ENCODE data around the gene SLC4A9.
A peak's percentile ranks its signal among the peaks of the same experiment; 100 is the strongest.
"Not testable (repeated sequence)": the region's sequence is repeated elsewhere in the genome, so short reads cannot be mapped to it uniquely, and the experiment has no call there.

The SLC4A9 gene

DNA sequence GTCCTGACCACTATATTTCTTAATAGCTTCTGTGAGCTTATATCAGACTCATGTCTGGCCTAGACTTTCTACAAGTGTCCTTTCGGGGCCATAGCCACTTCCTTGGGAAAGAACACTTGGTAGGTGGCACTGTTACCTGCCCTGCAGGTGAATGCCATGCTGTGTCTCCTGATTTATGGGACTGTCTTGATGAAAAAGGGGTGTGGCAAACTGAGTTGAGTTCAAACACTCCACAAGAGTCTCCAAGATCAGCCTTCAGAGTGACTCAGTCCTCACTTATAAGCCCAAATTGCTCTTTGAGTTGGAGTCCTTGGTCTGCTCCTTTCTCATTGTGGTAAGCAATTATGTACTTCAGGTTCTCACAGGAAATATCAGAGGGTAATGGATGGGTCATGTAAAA, 31.7 kb downstream of the SLC4A9 start:
- DNase-seq (ENCODE audit: insufficient read length, low spot score) (no peak), FAIRE-seq (no peak)

DNA sequence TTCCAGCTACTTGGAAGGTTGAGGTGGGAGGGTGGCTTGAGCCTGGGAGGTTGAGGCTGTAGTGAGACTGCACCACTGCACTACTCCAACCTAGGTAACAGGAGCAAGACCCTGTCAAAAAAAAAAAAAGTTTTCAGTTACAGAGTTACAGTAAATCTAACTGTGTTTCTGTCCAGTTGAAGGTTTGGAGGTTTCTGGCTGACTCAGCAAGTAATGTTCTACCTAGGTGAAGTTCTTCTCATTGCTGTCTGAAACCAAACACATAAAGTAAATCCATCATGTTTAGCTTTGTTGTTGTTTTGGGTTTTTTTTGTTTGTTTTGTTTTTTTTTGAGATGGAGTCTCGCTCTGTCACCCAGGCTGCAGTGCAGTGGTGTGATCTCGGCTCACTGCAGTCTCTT, 33.7 kb downstream of the SLC4A9 start:
- FAIRE-seq (no peak), DNase-seq (ENCODE audit: insufficient read length, low spot score) (no peak)

DNA sequence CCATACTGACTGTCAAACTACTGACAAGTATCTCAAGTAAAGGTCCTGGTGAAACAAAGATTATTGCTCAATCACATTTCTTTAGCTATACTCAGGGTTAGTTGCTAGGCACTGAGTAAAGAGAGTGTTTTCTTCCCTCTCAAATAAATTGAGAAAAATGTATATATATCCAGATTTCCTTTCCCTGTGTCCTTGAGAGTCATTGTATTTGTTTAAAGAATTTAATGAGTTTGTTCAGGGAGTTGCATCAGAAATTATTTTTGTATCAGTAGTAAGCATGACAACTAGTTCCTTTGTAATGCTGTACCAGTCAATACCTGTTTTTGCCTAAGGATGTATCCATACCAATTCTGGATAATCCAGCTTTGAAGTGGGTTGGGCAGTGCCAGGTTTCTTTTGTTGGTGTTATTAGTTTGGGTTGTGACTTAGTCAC, 38.4 kb downstream of the SLC4A9 start:
- FAIRE-seq (no peak), DNase-seq (ENCODE audit: insufficient read length, low spot score) (no peak)

DNA sequence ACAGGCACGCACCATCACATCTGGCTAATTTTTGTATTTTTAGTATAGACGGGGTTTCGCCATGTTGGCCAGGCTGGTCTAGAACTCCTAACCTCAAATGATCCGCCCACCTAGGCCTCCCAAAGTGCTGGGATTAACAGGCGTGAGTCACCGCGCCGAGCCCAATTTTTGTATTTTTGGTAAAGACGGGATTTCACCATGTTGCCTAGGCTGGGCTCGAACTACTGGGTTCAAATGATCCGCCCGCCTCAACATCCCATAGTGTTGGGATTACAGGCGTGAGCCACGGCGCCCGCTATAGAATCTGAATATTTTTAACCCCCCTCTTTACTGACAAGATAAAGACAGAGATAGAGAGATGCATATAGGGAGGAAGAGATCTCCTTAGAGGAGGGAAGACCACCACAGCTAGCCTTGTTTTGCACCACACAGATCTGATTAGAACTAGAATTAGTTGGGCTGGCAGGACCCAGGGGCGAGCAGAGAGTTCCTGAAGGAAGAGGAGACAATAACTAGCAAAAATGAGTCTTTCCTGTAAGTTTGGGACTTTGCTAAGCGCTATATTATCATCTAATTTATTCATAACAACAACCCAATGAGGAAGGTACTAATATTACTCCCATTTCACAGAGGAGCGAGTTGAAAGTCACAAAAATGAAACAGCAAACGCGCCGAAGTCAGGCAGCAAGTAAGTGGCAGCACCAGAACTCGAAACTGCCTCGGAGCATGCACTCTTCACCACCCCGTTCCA, 40.2 kb downstream of the SLC4A9 start:
- no peak for FAIRE-seq
- no peak for DNase-seq (ENCODE audit: insufficient read length, low spot score)

DNA sequence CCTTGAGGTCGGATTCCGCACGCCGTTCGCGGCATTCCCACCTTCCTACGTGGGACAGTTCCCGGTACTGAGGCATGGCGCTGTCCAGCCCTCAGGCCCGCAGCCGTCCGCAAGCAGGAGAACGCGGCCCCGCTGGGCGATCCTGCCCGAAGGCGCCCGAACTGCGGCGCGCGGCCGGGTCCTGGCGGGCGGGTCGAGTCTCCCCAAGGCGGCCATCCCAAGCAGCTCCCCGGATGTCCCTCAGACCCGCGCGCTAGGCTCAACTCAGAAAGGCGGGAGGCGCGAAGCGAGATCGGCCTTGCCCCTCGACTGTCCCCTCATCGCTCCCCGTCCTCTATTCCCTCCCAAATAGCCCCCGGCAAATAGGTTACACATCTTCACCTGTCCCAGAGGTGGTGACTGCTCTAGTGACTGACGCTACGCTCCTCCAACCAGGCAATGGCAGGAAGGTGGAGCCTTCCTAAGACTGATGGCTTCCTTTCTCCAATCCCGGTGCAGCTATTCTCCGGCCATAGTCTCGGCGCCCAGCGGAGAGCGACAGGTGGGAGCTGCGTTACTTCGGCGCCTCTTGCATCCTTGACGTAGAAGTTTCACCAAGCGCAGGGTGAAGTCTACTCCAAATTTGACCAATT, 40.9 kb downstream of the SLC4A9 start:
- DNase-seq (ENCODE audit: insufficient read length, low spot score) (peak; percentile 96), FAIRE-seq (peak; percentile 80)

DNA sequence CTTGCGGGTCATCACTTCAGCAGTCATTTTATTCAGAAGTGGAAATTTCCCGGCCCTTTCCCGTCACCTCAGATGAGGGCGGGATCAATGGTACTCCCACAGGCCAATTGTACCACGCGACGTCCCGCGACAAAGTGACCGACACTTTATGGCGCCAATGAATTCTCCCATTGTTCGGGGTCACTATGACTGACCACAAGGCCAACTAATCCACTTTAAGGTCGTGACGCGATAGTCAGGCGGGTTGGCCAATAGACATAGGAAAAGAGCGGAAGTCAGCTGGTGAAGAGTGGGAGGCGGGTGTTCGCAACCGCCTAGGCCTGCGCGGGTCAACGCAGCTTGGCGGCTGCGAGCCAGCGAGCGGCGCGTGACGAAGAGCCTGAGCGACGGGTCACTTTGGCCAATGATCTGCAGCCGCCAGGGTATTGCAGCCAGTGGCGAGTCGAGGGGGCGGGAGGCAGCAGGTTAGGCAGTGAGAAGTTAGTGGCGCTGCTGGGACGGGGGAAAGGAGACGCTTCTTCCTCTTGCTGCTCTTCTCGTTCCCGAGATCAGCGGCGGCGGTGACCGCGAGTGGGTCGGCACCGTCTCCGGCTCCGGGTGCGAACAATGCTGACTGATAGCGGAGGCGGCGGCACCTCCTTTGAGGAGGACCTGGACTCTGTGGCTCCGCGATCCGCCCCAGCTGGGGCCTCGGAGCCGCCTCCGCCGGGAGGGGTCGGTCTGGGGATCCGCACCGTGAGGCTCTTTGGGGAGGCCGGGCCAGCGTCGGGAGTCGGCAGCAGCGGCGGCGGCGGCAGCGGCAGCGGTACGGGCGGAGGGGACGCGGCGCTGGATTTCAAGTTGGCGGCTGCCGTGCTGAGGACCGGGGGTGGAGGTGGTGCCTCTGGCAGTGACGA, 41.6 kb downstream of the SLC4A9 start, which contains the start of gene ANKHD1:
TSS of gene ANKHD1 (plus strand) at position 472 of the 896 bp plus-strand sequence. CDS start at position 607, 135 bp downstream.
- DNase-seq (ENCODE audit: insufficient read length, low spot score): peak; percentile 97
- FAIRE-seq: peak; percentile 98

DNA sequence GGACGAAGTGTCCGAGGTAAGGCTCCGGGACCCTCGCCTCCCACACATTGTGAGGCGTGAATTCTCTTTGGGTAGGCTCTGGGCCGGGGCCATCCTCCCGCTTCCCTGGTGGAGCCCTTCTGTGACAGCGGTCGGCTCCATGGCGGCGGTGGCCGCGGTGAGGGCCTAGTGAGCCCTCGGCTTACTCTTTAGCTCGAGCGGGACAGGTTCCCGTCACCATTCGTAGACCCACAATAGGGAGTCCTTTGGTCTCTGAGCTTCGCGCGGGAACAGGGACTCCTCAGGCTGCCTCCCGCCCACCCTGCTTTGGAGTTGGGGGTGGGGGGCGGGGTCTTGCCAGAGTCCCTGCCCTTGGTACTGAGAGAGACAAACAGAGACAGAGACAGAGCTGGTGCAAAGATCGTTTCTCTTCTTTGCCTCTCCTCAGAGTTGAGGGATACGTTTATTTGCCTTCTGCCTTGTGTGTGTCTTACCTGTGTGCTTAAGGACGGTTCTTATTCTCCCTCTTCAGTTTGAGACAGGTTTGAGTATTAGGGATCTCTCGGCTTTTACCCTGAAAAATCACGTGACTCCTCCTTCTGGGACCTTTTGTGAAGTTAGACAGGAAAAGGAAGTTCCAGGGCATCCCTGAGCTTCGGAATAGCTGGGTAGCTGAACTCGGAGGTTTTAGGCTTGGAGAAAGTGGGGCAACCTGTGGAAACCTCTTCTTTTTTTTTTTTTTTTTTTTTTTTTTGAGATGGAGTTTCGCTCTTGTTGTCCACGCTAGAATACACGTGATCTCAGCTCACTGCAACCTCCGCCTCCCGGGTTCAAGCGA, 42.5 kb downstream of the SLC4A9 start:
- FAIRE-seq (no peak), DNase-seq (ENCODE audit: insufficient read length, low spot score) (peak; percentile 44)

DNA sequence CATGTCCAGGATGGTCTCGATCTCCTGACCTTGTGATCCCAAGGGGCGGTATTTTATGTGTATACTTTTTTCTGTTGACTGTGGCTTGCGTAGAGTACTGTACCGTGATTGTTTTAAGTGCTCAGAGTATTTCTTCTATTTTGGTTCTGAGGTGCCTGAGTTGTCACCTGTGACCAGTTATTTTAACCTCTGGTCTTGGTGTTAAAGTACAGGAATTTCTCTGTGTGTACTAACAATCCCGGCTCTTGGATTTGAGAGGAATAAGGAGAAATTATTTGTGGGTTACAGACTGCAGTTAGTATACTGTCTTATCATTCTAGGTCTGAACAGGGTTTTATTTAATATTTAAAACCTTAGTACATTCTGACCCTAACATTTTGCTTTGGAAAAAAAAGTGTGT, 43.6 kb downstream of the SLC4A9 start:
- FAIRE-seq (no peak), DNase-seq (ENCODE audit: insufficient read length, low spot score) (no peak)

DNA sequence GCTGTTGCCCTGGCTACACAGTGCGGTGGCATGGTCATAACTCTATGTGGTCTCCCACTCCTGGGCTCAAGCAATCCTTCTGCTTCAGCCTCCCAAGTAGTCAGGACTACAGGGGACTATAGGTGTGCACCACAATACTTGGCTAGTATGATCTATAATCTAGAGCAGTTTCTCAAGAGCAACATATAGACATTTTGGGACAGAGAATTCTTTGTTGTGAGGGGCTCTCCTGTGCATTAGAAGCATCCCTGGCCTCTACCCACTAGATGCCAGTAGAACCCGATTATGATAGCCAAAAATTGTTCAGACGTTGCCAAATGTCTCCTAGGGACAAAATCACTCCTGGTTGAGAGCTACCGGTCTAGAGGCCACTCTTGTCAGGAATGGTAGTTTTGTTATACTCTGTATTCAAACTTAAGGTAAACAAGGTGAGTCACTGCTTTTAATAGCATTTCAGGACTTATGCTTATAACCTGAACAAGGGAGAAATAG, 48.8 kb downstream of the SLC4A9 start:
- DNase-seq (ENCODE audit: insufficient read length, low spot score) (no peak), FAIRE-seq (no peak)

DNA sequence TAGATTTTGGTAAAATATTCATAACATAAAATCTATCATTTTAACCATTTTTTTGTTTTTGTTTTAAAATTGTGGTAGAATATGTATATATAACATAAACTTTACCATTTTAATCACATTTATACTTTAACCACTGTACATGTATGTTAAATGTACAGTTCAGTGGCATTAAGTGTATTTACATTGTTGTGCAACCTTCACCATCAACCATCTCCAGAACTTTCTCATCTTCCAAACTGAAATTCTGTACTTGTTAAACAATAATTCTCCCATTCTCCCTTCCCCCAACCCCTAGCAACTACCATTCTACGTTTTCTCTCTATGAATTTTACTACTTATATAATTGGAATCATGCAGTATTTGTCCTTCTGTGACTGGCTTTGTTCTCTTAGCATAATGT, 53.2 kb downstream of the SLC4A9 start:
- DNase-seq (ENCODE audit: insufficient read length, low spot score): no peak
- no peak for FAIRE-seq

DNA sequence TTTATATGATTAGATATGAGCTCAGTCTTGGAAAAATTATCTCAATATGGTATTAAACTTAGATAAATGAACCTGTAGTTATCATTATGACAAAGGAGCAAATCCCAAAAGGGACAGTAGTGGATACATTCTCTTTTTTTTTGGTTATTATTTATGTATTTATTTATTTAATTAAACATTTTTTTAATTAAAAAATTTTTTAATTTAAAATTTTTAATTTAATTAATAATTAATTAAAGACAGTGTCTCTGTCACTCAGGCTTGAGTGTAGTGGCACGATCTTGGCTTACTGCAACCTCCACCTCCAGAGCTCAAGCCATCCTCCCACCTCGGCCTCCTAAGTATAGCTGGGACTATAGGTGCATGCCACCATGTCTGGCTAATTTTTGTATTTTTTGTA, 57.2 kb downstream of the SLC4A9 start:
- no peak for DNase-seq (ENCODE audit: insufficient read length, low spot score)
- no peak for FAIRE-seq

DNA sequence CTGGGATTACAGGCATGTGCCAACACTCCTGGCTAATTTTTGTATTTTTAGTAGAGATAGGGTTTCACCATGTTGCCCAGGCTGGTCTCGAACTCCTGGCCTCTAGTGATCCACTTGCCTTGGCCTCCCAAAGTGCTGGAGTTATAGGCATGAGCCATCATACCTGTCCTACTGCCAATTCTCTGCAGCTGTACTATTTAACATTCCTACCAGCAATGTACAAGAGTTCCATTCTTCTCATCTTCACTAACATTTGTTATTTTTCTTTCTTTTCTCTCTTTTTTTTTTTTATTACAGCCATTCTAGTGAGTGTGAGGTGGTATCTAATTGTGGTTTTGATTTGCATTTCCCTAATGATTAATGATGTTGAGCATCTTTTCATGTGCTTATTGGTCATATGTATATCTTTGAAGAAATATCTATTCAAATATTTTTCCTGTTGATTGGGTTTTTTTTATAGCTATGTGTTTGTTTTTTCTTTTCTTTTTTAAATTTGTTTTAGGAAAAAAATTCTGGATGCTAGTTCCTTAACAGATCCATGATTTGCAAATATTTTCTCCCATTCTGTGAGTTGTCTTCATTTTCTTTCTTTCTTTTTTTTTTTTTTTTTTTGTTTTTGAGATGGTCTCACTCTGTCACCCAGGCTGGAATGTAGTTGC, 59.0 kb downstream of the SLC4A9 start:
- no peak for DNase-seq (ENCODE audit: insufficient read length, low spot score)
- no peak for FAIRE-seq

DNA sequence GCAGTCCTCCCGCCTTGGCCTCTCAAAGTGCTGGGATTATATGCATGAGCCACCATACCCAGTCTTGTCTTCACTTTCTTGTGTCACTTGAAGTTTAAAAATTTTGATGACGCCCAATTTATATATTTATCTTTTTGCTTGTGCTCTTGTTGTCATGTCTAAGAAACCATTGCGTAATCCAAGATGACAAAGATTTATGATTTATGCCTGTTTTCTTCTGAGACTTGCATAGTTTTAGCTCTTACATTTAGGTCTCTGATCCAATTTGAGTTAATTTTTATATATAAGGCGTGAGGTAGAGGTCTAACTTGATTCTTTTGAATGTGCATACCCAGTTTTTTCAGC, 60.2 kb downstream of the SLC4A9 start:
- FAIRE-seq (no peak), DNase-seq (ENCODE audit: insufficient read length, low spot score) (no peak)

DNA sequence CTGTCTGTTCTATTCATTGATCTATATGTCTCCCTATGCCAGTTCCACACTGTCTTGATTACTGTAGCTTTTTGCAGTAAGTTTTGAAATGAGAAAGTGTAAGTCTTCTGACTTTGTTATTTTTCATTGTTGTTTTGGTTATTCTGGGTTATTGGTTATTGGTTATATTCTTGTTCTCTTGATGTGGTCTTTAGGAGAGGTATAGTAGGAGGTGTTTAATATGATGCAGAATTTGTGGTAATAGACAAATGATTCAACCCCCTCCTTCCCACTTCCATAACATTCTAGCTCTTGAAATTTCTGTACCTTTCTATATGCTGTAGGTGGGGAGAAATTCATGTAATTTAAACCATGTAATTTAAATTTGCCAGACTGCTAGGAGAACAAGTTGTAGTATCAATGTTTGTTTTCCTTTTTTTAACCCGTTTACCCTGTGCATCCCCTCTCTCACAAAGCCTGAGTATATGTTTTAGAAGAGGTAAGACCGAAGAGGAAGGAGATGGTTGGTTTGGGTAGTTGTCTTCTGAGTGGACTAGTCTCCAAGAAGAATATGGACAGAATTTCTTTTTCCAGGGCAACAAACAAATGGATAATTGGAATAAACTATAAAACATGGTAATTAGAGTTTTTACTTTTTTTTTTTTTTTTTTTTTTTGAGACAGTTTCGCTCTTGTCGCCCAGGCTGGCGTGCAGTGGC, 60.8 kb downstream of the SLC4A9 start:
- FAIRE-seq: no peak

DNA sequence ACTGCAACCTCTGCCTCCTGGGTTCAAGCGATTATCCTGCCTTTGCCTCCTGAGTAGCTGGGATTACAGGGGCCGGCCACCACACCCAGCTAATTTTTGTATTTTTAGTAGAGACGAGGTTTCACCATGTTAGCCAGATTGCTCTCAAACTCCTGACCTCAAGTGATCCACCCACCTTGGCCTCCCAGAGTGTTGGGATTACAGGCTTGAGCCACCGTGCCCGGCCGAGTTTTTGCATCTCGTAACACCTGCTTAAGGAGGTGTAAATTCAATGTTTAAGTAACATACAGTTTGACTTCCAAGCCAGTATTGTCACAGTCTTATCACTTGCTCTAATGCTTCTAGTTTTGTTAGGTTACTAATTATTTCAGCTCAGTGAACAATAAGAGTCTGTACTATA, 61.4 kb downstream of the SLC4A9 start:
- FAIRE-seq; DNase-seq (ENCODE audit: insufficient read length, low spot score): not testable (repeated sequence)

More for the DNA sequence above, 60.8 kb downstream of the SLC4A9 start:
- no peak for DNase-seq (ENCODE audit: insufficient read length, low spot score)

DNA sequence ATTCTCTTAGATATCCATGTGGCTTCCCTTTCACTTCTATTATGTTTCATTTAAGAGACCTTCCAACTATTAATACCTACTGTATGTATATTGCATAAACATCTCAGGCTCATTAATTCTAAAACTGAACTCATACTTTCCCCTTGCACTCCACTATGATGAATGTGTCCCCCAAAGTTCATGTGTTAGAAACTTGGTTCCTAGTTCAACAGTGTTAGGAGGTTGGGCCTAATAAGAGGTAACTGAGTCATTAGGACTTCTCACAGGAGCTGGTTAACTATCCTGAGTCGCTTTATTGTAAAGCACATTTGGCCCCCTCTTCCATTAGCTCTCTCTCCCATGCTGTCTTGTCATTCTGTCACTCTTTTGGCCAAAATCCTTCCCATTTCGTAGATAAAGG, 63.6 kb downstream of the SLC4A9 start:
- no peak for DNase-seq (ENCODE audit: insufficient read length, low spot score)
- no peak for FAIRE-seq

DNA sequence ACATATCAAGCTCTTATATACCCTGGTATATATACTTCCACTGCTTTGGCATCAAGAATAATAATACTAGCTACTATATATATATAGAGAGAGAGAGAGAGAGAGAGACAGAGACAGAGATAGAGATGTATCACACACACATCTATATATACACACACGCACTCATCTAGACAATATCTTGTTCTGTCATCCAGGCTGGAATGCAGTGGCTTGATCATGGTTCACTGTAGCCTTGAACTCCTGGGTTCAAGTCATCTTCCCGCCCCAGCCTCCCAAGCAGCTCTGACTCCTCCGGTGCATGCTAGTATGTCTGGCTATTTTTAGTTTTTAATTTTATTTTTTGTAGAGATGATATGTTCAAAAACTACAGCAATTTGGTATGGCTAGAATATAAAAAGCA, 64.1 kb downstream of the SLC4A9 start:
- no peak for FAIRE-seq
- DNase-seq (ENCODE audit: insufficient read length, low spot score): no peak

Measured in HTR-8/SVneo (cell line).